SK-N-MC (cell line): ENCODE measurements around the gene CACNA2D1.
"Not testable (repeated sequence)": the region's sequence is repeated elsewhere in the genome, so short reads cannot be mapped to it uniquely, and the experiment has no call there.

Experiments
- DNase-seq: peaks from one replicate; pipeline ENCODE4 v3.0.0-alpha.2; 2011; ENCODE audit warnings: low read depth, low spot score
- H3K27ac ChIP-seq: fragments of 200-600 bp; sonication (generic); 2 replicates; pipeline ENCODE4 v1.5.1; 2016; ENCODE audit warnings: mixed run types
- H3K36me3 ChIP-seq: fragments of 200-600 bp; sonication (generic); 2 replicates; pipeline ENCODE4 v1.6.1; 2017; ENCODE audit warnings: antibody characterized with exemption, low read length, mixed read lengths; ENCODE audit not compliant: insufficient read depth
- H3K4me3 ChIP-seq: fragments of 200-600 bp; sonication (generic); 2 replicates; pipeline ENCODE4 v1.5.1; 2016
- H3K9ac ChIP-seq: fragments of 200-600 bp; sonication (generic); 2 replicates; pipeline ENCODE4 v1.8.0; 2017; ENCODE audit warnings: mixed run types, mixed read lengths; ENCODE audit not compliant: insufficient read length
- H3K9me3 ChIP-seq: fragments of 200-600 bp; sonication (generic); 2 replicates; pipeline ENCODE4 v1.6.1; 2017; ENCODE audit warnings: low read depth, mild to moderate bottlenecking, antibody characterized with exemption, low read length, moderate library complexity, mixed read lengths
- EZH2 ChIP-seq: fragments of 200-600 bp; sonication (generic); IDR thresholded peaks from one replicate; pipeline ENCODE4 v1.6.1; 2017; ENCODE audit warnings: antibody characterized with exemption
- FOXP2 ChIP-seq: optimal IDR thresholded peaks from 2 replicates; pipeline ENCODE3; 2011; ENCODE audit warnings: mild to moderate bottlenecking, moderate library complexity; ENCODE audit not compliant: insufficient read depth; ENCODE audit errors: extremely low read length, control extremely low read depth
- POLR2AphosphoS5 ChIP-seq: IDR thresholded peaks from 2 replicates; pipeline ENCODE4 v1.6.1; 2012; ENCODE audit warnings: mild to moderate bottlenecking, low read depth, low read length, borderline replicate concordance

The CACNA2D1 gene

GRCh38 chr7:82028097-82028496 lies 415.5 kb downstream of the CACNA2D1 start:
- Histone ChIP-seq H3K9ac (no peak overlapping the region), H3K36me3 (no peaks in the 10 kb centered on the region), H3K27ac (no peak overlapping the region), H3K9me3 (no peaks in the 10 kb centered on the region), H3K4me3 (no peak overlapping the region)
- TF ChIP-seq EZH2 (no peak), FOXP2 (no peak), POLR2AphosphoS5 (no peak)
- no peak for DNase-seq

- TF ChIP-seq FOXP2 (no peak), POLR2AphosphoS5 (no peak), EZH2 (no peak)
- Histone ChIP-seq H3K36me3 (no peaks in the 10 kb centered on the region), H3K27ac (no peak overlapping the region), H3K9ac (no peak overlapping the region), H3K9me3 (no peaks in the 10 kb centered on the region), H3K4me3 (no peak overlapping the region)
- no peak for DNase-seq
Observed at GRCh38 chr7:82021713-82022112, 421.9 kb downstream of the CACNA2D1 start.

DNA sequence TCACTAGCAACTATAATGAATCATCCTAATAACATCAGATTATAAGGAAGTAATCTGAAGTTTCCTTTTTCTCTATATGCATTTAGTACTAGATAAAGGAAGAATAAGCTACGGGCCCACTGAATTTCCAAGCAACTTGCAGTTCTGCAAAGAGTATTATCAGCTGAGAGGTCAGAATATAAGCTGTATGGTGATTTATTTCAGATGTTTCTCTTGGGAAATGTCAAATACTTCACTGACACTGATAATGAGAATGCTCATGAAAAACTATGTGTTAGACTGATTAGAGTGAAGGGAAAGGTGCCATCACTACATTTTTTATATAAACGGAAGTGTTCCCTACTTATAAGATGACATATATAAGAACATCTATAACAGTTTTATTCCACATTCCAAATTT lies 422.5 kb downstream of the CACNA2D1 start:
- DNase-seq, result no peak
- Histone ChIP-seq H3K36me3 (no peaks in the 10 kb centered on the region), H3K9ac (no peak overlapping the region), H3K27ac (no peak overlapping the region), H3K4me3 (no peak overlapping the region), H3K9me3 (no peaks in the 10 kb centered on the region)
- TF ChIP-seq POLR2AphosphoS5 (no peak), FOXP2 (no peak), EZH2 (no peak)

GRCh38 chr7:82019551-82020475 lies 423.8 kb downstream of the CACNA2D1 start:
- Histone ChIP-seq H3K36me3 (no peaks in the 10 kb centered on the region), H3K27ac (0 out of 2 replicates have a peak overlapping the region, but pooled peaks have one; percentile 34), H3K9me3 (no peaks in the 10 kb centered on the region), H3K9ac (no peak overlapping the region), H3K4me3 (no peak overlapping the region)
- no peak for TF ChIP-seq FOXP2
- TF ChIP-seq EZH2, result no peak
- no peak for TF ChIP-seq POLR2AphosphoS5
- no peak for DNase-seq

DNA sequence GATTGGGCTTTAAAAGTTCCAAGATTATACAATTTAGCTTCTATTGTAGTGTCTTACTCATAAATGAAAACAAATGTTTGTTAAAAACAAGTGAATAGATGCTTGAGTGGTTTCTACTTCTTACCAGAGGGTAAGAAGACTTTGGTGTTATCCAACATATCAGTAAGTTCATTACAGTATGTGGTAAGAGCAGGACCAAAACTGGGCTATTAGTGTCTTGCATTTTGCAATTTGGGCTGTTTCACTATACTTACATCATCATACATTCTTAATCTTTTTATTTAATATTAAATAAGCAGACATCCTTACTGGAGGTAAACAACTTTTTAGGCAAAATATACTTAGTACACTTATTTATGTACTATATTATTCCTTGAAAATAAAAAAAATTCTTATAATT lies 425.4 kb downstream of the CACNA2D1 start:
- DNase-seq, result no peak
- H3K9ac ChIP-seq, result no peak overlapping the region

DNA sequence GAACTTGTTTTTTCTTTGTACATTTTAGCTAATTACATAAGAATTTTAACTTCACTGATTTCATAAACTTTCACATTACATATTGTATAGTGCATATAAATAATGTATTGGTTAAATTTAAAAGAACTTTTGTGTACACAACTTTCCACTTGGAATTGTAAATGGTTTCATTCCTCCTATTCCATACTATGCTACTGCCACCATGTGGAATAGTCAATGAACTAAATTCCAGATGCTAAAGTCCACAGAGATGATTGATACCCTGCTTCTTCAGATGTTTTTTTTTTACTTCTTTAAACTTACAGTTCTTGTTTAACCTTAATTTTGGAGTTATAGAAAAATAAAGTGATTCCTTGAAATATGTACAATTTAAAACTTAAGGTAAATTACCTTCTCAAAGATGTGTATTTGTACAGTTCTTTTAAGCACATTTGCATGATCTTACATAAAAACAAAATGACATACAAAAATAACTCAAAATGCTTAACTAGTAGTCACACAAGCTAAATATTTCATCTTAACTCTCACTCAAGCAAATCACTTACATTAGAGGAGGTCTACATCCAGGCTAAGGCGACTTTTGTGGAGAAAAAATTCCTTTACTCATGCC lies 426.1 kb downstream of the CACNA2D1 start:
- TF ChIP-seq FOXP2 (no peak), EZH2 (no peak), POLR2AphosphoS5 (no peak)
- Histone ChIP-seq H3K27ac (no peak overlapping the region), H3K9me3 (no peaks in the 10 kb centered on the region), H3K36me3 (no peaks in the 10 kb centered on the region), H3K9ac (no peak overlapping the region), H3K4me3 (no peak overlapping the region)
- DNase-seq, result peak; percentile 12

More for the DNA sequence above, 425.4 kb downstream of the CACNA2D1 start:
- TF ChIP-seq FOXP2 (no peak), POLR2AphosphoS5 (no peak), EZH2 (no peak)
- Histone ChIP-seq H3K4me3 (no peak overlapping the region), H3K9me3 (no peaks in the 10 kb centered on the region), H3K36me3 (no peaks in the 10 kb centered on the region), H3K27ac (no peak overlapping the region)

GRCh38 chr7:82015751-82016150 lies 427.8 kb downstream of the CACNA2D1 start:
- Histone ChIP-seq H3K9ac (no peak overlapping the region), H3K4me3 (no peak overlapping the region), H3K9me3 (no peaks in the 10 kb centered on the region), H3K36me3 (no peaks in the 10 kb centered on the region), H3K27ac (no peak overlapping the region)
- TF ChIP-seq POLR2AphosphoS5 (no peak), EZH2 (no peak), FOXP2 (no peak)
- DNase-seq, result no peak

DNA sequence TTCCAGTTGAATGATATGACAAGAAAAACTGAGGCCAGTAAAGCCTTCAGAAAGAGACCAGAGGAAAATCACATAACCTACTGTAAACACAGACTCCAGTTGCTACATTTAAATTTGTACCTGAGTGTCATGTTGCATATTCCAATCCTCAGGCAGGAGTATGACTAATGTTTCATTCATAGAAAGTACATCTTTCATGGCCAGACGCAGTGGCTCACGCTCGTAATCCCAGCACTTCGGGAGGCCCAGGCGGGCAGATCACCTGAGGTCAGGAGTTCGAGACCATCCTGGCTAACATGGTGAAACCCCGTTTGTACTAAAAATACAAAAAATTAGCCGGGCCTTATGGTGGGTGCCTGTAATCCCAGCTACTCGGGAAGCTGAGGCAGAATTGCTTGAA lies 429.0 kb downstream of the CACNA2D1 start:
- H3K27ac ChIP-seq, H3K4me3 ChIP-seq, H3K9me3 ChIP-seq, DNase-seq, H3K9ac ChIP-seq, H3K36me3 ChIP-seq: not testable (repeated sequence)
